ENCODE measurements around the gene KCNIP2.
"Not testable (repeated sequence)": the region's sequence is repeated elsewhere in the genome, so short reads cannot be mapped to it uniquely, and the experiment has no call there.

The KCNIP2 gene

GRCh38 chr10:101826852-101827434 is 16.7 kb downstream of the KCNIP2 start:
- no peak for DNase-seq

DNA sequence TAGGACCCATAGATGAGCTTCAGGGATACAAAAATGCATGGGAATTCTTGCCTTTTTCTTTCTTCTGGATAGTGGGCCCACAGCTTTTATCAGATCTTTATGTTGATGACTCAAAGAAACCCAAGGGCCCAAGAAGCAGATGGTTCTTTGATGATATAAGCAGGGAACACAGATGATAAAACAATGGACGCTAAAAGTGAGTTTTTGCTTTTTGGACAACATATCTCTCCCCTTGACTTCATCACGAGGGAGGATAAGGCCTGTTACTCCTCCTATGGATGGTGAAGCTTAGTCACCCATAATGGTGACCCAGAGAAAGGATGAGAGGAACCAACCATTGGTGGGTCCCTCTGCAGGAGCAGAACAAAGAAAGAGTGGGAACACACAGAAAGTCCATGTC is 18.9 kb downstream of the KCNIP2 start:
- DNase-seq: no peak

DNA sequence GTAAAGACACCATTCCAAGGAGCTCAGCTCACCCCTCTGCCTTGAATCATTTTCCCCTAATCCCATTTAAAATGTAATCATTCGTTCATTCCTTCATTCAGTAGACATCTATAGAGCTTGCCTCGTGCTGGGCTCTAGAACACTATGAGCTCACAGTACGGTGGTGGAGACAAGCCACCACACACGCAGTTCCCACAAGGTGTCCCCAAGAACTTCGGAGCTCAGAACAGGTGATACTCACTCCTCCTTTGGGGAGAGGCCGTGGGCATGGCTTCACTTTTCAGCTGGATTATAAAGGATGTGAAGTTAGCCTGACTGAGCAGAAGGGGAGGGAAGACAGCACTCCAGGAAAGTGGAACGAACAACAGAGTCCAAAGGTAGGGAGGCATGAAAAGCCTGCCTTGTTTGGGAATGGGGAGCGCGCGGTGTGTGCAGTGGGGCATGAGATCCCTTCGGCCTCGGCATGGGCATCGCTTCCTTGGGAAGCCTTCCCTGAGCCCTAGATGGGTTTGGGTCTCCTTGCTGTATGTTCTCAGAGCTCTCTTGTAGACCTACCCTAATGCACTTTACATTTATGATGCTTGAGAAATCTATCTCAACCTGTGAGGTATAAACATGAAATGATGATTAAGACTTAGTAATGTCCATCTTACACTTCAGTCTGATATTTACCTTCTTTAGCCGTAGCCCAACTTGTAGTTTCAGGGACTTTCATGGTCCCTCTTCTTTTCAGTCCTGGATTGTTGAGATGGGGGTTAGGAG is 24.5 kb downstream of the KCNIP2 start:
- no peak for DNase-seq

DNA sequence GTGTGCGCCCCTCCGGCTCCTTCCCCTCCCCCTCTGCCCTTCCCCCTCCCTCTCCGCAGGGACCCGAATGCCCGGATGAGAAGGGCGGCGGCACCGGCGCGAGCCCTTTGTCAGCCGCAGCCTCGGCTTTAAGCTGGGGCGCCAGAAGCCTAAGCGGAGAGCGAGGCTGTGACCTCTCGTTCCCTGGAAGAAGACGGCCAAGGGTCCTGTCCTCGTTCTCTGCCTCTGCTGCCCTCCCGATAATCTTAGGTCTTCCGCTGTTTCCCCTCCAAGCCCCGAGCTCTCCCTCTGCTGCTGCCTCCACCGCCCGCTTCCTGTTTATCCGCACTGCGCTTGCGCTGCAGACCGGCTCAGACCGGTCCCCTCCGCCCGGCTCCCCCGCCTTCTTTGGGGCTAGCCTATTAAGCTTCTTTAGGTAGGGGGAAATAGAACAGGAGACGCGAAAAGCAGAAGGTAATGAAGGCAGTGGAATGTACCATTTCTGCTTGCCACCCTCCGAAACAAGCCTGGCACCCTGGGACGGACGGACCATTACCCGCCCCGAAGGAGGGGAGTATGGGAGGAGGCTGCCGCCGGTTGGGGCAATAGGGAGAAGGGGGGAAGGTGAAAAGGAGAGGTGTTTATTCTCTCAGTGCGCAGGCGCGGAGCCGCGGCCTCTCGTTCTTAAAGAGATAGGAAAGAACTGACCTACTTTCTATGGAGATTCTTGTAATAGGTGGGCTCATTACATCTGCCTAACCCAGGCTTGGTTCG is 25.3 kb downstream of the KCNIP2 start, which contains the start of gene OGA:
Gene OGA (minus strand): TSS at position 326 of the 753 bp plus-strand sequence. CDS start 422 bp downstream, outside the sequence.
- peak; percentile 96 for DNase-seq

- peak; percentile 4 for DNase-seq
Observed at GRCh38 chr10:101817337-101818118, 26.1 kb downstream of the KCNIP2 start.

DNA sequence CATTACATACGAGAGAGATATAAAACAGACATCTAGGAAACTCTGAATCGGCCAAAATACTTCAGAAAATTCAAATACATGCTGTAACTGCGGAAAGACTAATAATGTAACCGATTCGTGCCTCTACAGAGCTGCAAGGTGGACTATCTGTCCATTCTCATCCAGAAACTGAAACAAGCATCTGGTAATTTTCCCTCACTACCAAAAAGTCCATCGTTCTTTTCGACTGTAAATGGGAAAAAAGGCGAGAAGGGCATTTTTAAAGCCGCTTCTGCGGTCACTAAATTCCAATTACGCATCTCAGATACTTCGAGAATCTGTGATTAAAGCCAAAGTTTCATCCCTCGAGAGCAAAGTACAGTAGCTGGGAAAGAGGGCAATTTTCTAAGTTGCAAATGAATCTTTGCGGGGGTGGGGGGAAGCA is 26.7 kb downstream of the KCNIP2 start:
- no peak for DNase-seq

GRCh38 chr10:101816376-101816775 is 27.2 kb downstream of the KCNIP2 start:
- no peak for DNase-seq

DNA sequence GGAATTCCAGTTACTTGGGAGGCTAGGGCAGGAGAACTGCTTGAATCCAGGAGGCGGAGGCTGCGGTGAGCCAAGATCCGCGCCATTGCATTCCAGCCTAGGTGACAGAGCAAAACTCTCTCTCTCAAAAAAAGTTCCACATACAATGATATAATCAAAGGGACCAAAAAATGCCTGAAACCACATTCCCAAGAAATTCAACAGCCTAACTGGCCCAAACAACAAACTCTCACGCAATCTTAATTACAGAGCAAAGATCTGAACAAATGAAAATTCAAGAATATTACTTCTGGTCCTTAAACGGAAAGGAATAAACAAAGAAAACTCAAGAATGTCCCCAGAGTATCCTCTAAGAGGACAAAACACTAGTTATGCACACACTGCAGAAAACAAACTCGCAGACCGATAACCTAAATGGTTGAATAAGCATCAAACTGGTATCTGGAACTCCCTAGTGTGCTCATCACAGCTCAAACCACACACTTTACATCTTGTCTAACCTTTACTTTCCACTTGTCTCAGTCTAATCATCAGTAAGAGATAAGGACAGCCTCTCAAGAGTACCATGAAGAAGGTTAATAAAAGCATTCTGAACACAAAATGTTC is 29.0 kb downstream of the KCNIP2 start:
- no peak for DNase-seq

DNA sequence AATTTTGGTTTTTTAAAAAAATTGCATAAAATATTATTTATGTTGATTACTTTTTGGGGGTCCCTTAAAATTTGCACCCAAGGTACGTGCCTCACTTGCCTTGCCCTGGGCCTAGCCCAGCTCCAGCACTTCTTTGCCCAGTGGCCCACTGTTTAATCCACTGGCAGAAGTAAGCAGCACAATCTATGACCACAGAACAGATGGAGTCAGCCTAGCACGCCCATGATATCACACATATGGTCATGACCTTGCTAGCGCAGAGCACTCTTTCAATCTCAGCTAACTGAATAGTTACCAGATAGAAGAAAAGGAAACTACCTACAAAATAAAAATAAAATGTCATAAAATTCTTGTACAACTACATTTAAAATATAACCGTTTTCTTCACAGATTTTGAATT is 31.0 kb downstream of the KCNIP2 start:
- no peak for DNase-seq

DNA sequence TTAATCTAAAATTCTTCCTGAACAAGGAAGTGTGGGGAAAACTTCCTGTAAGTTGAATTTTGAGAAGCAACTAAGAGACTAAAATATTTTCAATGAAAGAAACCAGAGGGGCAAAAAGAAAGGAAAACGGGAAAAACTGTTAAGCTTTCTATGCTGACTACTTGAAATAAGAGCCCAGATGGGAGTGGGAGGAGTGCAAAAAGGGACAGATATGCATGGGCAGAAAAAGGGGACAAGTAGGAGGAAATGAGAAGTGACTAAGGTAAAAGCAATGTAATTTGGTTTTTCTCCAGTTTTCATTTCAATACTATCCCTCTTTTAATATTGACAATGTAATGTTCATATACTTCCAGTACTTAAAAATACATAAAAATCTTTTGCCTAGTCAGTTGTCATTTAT is 36.4 kb downstream of the KCNIP2 start:
- DNase-seq: no peak

- no peak for DNase-seq
Observed at GRCh38 chr10:101803511-101803910, 40.1 kb downstream of the KCNIP2 start.

DNA sequence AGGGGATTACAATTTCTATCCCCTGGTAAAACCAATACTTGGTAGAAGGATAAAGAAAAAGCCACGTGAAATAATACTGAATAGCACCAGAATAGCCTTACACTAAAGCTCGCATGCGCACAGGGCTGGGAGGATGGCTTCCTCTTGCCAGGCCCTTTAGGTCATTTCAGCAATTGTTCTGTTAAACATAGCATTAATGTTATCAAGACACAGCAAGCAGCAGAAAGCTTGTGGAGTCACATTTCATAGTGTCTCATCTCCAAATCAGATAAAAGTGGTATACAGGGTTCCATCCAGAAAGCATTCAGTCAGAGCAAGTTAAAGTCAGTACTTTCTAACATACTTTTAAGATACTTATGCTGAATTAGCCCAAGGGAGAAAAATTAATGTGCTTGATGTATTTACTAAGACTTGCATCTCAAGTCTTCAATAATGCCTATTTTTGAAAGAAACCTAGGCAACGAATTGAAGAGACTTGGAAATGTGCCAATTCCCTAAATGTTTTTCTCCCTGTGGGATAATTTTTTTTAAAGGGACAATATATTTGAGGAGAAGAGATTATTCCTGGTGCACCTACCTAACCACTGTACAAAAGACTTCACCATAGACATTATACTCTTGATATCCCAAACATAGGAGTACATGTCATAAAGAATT is 46.1 kb downstream of the KCNIP2 start:
- DNase-seq: no peak

GRCh38 chr10:101793526-101793925 is 50.1 kb downstream of the KCNIP2 start:
- no peak for DNase-seq

DNA sequence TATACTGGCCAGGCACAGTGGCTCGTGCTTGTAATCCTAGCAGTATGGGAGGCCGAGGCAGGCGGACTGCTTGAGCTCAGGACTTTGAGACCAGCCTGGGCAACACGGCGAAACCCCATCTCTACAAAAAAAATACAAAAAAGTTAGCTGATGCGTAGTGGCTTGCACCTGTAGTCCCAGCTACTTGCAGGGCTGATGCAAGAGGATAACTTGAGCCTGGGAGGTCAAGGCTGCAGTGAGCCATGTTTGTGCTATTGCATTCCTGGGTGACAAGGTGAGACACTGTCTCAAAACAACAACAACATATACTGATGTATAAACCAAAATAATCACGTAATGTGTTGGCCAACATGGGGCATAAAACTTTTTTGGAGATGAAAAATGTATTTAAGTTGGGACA is 53.9 kb downstream of the KCNIP2 start:
- DNase-seq: no peak

DNA sequence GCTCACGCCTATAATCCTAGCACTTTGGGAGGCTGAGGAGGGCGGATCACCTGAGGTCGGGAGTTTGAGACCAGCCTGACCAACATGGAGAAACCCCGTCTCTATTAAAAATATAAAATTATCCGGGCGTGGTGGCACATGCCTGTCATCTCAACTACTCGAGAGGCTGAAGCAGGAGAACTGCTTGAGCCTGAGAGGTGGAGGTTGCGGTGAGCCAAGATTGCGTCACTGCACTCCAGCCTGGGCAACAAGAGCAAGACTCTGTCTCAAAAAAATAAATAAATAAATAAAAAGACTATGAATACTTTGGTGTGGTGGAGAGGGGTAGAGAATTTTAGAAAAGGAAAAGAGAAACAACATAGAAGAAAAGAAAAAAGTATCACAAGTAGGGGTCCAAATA is 54.4 kb downstream of the KCNIP2 start:
- DNase-seq: not testable (repeated sequence)

- DNase-seq: no peak
Observed at GRCh38 chr10:101785801-101786200, 57.8 kb downstream of the KCNIP2 start.

DNA sequence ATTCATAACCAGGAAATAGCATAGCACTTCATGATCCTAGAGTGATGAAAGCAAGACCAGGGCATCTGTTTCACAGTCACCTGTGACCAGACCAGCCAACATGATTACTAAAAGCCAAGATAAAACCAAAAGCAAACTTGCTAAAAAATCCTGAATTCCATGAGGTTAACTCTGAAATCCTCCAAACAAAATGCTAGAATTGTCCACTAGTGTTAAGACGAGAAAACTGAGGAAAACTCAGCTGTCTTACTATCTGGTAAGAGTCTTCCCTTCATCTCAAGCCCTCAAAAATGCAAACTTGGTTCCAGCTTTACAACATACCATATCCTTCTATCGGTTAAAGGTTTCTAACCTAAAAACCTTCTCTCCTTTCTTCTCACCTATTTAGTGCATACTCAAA is 59.0 kb downstream of the KCNIP2 start:
- no peak for DNase-seq

DNA sequence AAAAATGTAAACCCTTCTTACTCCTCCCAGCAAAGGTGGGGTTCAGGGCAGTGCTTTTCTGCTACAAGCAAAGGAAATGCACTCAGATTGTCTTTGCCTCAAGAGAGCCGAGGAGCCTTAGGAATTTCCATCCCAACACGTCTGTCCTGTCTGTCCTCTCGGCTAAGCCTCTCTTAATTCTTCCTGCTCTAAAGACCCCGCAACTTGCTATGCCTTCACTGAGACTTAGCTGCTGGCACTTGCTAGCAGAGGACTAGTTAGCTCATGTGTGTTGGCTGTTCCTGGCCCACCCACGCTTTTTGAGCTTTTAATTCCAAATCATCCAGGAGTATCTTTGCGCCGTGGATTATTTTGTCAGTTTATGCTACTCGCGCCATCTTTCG is 59.9 kb downstream of the KCNIP2 start:
- no peak for DNase-seq

DNA sequence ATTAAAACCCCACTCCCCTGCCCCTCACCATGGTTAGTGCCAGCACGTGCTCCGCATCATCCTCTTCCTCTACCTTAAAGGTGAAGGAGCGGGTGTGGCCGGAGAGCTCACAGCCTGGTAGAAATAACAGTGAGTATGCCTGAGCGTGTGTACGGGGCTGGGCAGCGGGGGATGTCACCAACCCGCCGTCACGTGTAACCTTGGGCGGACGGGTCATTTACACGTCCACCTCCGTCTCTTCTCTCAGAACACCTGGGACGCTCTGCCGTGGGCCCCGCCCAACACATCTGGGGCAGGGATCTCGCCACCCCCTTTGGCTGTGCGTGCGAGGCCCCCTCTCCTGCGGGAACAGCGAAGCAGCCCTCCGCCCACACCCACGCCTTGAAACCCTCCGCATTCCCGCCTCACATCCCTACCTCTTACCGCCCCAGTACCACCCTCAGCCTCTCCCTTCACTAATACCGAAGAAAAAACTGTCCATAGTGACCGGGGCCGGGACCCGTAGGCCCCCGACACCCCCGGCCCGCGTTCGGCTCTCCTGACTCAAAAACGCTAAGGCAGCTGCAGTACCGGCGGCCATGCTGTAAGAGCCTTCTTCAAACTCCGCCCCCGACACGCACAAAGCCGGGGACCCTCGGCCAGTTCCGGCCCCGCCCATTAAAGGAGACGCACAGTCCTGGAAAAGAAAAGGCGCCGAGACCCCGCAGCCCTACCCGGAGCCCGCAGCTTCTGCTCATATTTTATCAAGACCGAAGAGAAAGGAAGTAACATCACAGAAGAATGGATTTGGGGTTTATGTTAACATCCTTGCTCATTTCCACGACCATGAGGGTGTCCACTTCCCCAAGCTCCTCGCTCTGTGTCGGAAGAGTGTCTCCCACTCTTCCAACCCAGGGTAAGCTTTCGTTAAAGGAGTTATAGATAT is 60.5 kb downstream of the KCNIP2 start, which contains the start of gene NPM3:
Gene NPM3 (minus strand): TSS at position 636 of the 925 bp plus-strand sequence. CDS start 56 bp downstream, at position 580.
- no peak for DNase-seq

DNA sequence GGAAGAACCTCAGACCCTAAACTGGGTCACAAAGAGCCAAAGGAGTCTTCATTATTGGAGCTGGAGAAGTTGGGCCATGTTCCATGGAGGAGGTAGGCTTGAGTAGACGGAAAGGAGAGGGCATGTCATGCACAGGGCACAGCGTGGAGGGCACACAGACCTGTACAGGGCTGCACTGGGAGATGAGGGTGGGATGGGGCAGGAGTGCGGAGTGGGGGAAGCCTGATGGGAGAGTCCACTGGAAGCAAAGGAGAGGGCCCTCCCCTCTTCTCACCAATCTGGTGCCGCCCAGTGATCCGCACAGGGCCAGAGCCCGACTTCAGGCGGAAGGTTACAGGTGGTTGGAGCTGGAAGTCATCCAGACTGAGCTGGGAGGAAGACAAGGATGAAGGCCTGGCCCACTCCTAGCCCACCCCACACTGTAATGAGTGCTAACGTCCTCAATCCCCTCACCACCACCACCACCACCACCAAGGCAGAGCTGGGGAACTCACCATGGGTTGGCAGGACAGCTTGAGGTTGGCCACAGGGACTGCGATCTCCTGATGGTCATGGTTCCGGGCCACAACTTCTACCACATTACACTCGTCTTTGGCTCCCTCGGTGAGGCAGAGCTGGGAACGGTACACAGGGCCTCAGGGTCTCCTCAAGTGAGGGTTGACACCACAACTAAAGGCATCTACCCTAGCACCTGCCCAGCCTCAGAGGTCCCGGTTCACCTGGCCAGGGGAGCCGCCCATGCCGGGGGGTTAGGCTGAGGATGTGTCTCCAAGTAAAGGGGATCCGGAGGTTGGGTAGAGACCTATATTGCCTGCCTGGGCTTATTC is 61.4 kb downstream of the KCNIP2 start:
- DNase-seq: no peak

Data from NCI-H446 treated with DMSO at 0.1 percent for 48 hours (cell line).